Left kidney (tissue), 2 donors: ENCODE data around the gene PHF5A. TPM values are rescaled to one million over a fixed set of nuclear protein-coding genes. Genes with fewer than 3 reads are reported as not detected.

Experiments used
- DNase-seq: peaks from one replicate; pipeline ENCODE4 v3.0.0-alpha.2; 2013
- polyA plus RNA-seq: library from polyadenylated mRNA; unstranded; fragments of 120-200 nt; gene quantifications from one replicate; pipeline ENCODE4 v1.2.1, GENCODE V29; 2013; ENCODE audit not compliant: insufficient read length

PHF5A gene
- polyA plus RNA-seq, 1 donor = 46.5 TPM

DNA sequence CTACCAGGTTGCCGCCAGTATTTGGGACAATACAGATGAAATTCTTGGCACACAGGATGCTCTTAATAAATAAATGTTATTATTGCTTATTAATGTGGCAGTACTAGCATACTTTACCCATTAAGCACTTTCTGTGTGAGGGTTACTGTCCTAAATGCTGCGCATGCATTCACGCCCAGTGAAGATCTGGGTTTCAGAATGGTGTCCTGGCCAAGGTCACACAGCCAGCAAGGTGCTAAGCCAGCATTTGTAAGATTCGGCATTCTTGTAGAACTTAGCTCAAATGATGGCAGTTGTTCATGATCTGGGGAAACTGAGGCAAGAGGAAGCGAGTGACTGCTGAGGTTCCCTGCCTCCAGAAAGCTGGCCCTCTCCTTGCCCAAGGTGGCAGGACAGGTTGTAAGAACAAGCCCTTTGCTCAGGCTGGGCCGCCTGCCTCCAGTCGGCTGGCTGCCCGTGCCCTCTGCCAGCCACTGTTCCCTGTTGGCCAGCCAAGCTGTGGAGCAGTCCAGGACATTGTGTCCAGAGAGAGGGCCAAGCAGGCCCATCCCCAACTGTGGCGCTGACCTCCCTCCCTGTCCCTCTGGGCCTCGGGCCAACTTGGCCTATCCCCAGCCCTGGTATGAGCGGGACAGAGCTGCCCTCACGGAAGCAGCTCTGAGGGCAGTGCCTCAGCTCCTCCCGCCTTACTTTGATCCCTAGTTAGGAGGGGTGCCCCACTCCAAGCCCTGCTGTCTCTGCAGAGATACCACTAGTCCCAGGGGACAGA, 50.7 kb downstream of the PHF5A start:
- DNase-seq = no peak

DNA sequence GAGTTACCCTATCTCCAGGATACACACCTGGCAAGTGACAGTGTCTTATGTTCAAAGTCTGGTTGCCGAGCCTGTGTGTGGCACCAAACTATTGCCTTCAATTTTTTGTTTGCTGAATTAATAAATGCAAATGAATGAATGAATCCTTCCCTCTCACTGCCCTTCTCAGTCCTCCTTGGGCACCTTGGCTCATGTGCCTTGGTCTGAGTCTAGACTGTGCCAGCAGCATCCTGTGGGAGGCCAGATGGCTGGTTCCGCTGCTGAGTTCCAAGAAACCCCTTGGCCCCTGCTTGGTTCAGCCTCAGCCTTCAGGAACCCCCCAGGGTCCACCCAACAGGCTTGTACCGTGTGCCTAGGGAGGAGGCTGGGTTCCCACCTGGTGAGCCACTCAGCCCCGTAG, 52.9 kb downstream of the PHF5A start:
- DNase-seq = no peak

DNA sequence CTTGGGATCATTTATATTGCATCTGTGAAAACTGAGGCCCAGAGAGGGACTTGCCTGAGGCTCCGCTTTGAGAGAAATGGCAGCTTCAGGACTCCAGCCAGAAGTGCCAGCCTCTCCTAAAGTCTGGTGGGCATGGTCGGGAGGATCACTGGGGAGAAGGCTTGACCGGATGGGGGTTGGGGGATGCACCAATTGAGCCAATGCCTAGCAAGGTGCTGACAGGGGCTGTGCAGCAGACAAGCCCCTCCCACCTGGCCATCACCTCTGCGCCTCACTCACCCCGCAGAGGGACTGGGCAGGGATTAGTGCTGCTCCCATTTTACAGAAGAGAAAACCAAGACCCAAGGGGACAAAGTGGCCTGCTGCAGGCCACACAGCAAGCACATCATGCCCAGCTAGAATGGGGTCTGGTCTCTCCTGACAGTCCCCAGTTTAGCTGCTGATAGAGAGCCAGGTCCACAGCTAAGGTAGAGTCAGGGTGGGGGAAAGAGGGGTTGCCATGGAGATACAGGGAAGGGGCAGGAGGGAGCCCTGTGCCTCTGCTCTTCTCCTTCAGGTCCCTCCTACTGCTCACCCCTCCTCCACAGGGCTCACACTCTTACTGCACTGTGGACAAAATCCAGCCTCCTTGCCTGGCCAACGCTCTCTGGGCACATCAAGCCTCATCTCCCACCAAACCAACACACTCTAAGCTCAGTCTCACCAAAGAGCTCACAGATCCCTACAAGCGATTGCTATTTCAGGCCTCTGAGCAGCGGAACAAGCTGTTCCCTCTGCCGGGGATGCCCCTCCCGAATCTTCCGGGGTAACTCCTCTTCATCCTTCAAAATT, 57.3 kb downstream of the PHF5A start:
- no peak for DNase-seq

DNA sequence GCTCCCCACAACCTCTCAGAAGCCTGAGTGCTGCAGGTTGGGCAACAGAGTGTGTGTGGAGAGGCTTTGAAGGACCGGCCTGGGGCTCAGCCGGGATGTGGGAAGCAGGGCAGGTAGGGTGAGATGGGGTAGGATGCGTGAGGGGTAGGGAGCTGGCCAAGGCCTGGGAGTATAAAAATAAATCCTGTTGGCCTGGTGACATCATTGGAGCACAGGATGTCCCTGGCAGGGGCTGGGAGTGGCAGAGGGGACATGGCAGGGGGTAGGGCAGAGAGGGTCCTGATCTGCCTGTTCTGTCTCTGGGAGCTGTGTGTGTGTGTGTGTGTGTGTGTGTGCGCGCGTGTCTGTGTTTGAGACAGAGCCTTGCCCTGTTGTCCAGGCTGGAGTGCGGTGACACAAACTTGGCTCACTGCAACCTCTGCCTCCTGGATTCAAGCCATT, 58.2 kb downstream of the PHF5A start:
- no peak for DNase-seq

Other genes starting within 250 kb of the PHF5A start
- 2.7 TPM for gene CHADL, start 227.8 kb downstream of the PHF5A start, polyA plus RNA-seq
- 51.4 TPM for gene RANGAP1, start 182.5 kb downstream of the PHF5A start, polyA plus RNA-seq
- gene ZC3H7B, start 167.2 kb downstream of the PHF5A start, polyA plus RNA-seq = 80.3 TPM
- 16.3 TPM for gene TEF, start 86.8 kb downstream of the PHF5A start, polyA plus RNA-seq
- 48.6 TPM for gene TOB2, start 21.9 kb downstream of the PHF5A start, polyA plus RNA-seq
- gene ACO2, start 425 bp upstream of the PHF5A start, polyA plus RNA-seq = 121 TPM
- gene POLR3H, start 75.8 kb upstream of the PHF5A start, polyA plus RNA-seq = 30.5 TPM
- 4.9 TPM for gene CSDC2, start 92.3 kb upstream of the PHF5A start, polyA plus RNA-seq
- 49.1 TPM for gene PMM1, start 121.1 kb upstream of the PHF5A start, polyA plus RNA-seq
- 31.3 TPM for gene DESI1, start 152.4 kb upstream of the PHF5A start, polyA plus RNA-seq
- 369 TPM for gene XRCC6, start 152.6 kb upstream of the PHF5A start, polyA plus RNA-seq
- 117 TPM for gene SNU13, start 220.2 kb upstream of the PHF5A start, polyA plus RNA-seq
- 4.6 TPM for gene MEI1, start 230.8 kb upstream of the PHF5A start, polyA plus RNA-seq